ENCODE results near the gene BAHD1.
"Not testable (repeated sequence)": the region's sequence is repeated elsewhere in the genome, so short reads cannot be mapped to it uniquely, and the experiment has no call there.

Gene BAHD1

GRCh38 chr15:40443255-40443654 is 2.5 kb downstream of the BAHD1 start:
- no peak for DNase-seq (ENCODE audit: low read depth in 1 of 2, low spot score in 1 of 2)

GRCh38 chr15:40443846-40444245 is 3.1 kb downstream of the BAHD1 start:
- DNase-seq (ENCODE audit: low read depth in 1 of 2, low spot score in 1 of 2), result no peak

- no peak for DNase-seq (ENCODE audit: low read depth in 1 of 2, low spot score in 1 of 2)
These were observed 4.0 kb downstream of the BAHD1 start for GRCh38 chr15:40444736-40445135.

- DNase-seq (ENCODE audit: low read depth in 1 of 2, low spot score in 1 of 2), result no peak
These were observed 4.7 kb downstream of the BAHD1 start for GRCh38 chr15:40445421-40445922.

- DNase-seq (ENCODE audit: low read depth in 1 of 2, low spot score in 1 of 2), result no peak
These were observed 5.4 kb downstream of the BAHD1 start for GRCh38 chr15:40446144-40446543.

GRCh38 chr15:40448354-40448753 is 7.6 kb downstream of the BAHD1 start:
- DNase-seq (ENCODE audit: low read depth in 1 of 2, low spot score in 1 of 2), result no peak

- DNase-seq (ENCODE audit: low read depth in 1 of 2, low spot score in 1 of 2), result no peak
These were observed 8.5 kb downstream of the BAHD1 start for GRCh38 chr15:40449275-40449674.

GRCh38 chr15:40450047-40450446 is 9.3 kb downstream of the BAHD1 start:
- DNase-seq (ENCODE audit: low read depth in 1 of 2, low spot score in 1 of 2), result no peak

GRCh38 chr15:40451527-40452158 is 10.9 kb downstream of the BAHD1 start:
- DNase-seq (ENCODE audit: low read depth in 1 of 2, low spot score in 1 of 2), result no peak

GRCh38 chr15:40452296-40453090 is 11.7 kb downstream of the BAHD1 start:
- no peak for DNase-seq (ENCODE audit: low read depth in 1 of 2, low spot score in 1 of 2)

- DNase-seq (ENCODE audit: low read depth in 1 of 2, low spot score in 1 of 2), result not testable (repeated sequence)
These were observed 13.2 kb downstream of the BAHD1 start for GRCh38 chr15:40453941-40454340.

- no peak for DNase-seq (ENCODE audit: low read depth in 1 of 2, low spot score in 1 of 2)
These were observed 14.2 kb downstream of the BAHD1 start for GRCh38 chr15:40454904-40455391.

- DNase-seq (ENCODE audit: low read depth in 1 of 2, low spot score in 1 of 2), result no peak
These were observed 15.6 kb downstream of the BAHD1 start for GRCh38 chr15:40456299-40456712.

- DNase-seq (ENCODE audit: low read depth in 1 of 2, low spot score in 1 of 2), result no peak
These were observed 16.0 kb downstream of the BAHD1 start for GRCh38 chr15:40456738-40457137.

- DNase-seq (ENCODE audit: low read depth in 1 of 2, low spot score in 1 of 2), result no peak
These were observed 18.0 kb downstream of the BAHD1 start for GRCh38 chr15:40458495-40459371.

- no peak for DNase-seq (ENCODE audit: low read depth in 1 of 2, low spot score in 1 of 2)
These were observed 18.8 kb downstream of the BAHD1 start for GRCh38 chr15:40459391-40460015.

GRCh38 chr15:40460404-40460803 is 19.7 kb downstream of the BAHD1 start:
- no peak for DNase-seq (ENCODE audit: low read depth in 1 of 2, low spot score in 1 of 2)

- DNase-seq (ENCODE audit: low read depth in 1 of 2, low spot score in 1 of 2), result no peak
These were observed 21.2 kb downstream of the BAHD1 start for GRCh38 chr15:40461958-40462357.

GRCh38 chr15:40463279-40463678 is 22.5 kb downstream of the BAHD1 start:
- no peak for DNase-seq (ENCODE audit: low read depth in 1 of 2, low spot score in 1 of 2)

- DNase-seq (ENCODE audit: low read depth in 1 of 2, low spot score in 1 of 2), result no peak
These were observed 23.3 kb downstream of the BAHD1 start for GRCh38 chr15:40463886-40464545.

All from stimulated activated CD4-positive, alpha-beta T cell treated with anti-CD3 and anti-CD28 coated beads, Interleukin-15, amount 100 ng/mL, for 1 hour (primary cell).